ENCODE results near the gene COPS4. TPM values are rescaled to one million over a fixed set of nuclear protein-coding genes. Genes with fewer than 3 reads are reported as not detected.
"Not testable (repeated sequence)": the region's sequence is repeated elsewhere in the genome, so short reads cannot be mapped to it uniquely, and the experiment has no call there.

Gene COPS4
- 47.4 TPM for total RNA-seq
- long read RNA-seq, transcript COPS4-209 (11 exons, 1,695 nt) = minor isoform, 10 of 160 reads
- long read RNA-seq, transcript COPS4-201 (10 exons, 1,744 nt) = major isoform, 145 of 160 reads
- long read RNA-seq, partial matches to known transcripts = 0 of 160 reads
- long read RNA-seq, other reads (novel, unspliced or antisense) = 4 of 160 reads

DNA sequence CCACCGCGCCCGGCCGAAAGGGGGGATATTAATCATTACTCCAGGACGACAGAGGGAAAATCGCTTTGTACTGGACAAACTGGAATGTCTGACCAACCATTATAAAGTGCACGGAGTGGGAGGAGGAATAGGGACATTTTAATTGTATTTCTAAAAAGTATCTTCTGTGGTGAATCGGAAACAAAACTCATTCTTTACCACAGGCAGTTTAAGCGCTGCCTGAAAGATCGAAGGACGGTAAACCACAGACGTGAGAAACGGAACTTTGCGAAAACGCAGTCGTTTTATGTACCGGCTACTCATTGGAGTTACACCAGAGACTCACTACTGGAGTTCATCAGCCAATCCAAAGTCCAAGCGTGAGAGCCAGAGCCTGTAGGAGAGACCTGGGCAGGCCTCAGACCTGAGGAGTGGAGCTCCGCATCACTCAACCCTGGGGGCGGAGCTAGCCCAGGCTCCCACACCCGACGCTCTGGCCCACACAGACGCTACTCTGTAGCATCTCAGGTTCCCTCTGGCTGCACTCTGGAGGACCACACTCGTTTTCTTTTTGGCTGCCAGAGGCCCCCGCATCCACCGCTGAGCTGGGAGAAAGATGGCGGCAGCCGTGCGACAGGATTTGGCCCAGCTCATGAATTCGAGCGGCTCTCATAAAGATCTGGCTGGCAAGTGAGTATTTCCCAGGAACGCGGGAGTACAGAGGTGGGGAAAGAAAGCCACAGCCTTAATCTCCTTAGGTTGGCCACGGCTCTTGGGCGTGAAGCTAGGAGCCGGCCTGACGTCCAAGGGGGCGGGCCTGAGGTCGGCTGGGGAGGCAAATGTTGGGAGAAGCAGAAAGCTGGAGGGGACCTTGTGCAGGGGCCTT is at the start of gene COPS4:
TSS of gene COPS4 (plus strand) at position 554 of the 865 bp plus-strand sequence. CDS start at position 596, 42 bp downstream.
- intact Hi-C loops (cut with DNase I) = loop anchor here (2.0 to 10.0 kb wide), 2 partner anchors 22 to 130 kb away; partner anchors contain the start of gene THAP9
- ATAC-seq (ENCODE audit: poor library complexity) = peak; percentile 100

GRCh38 chr4:82987519-82987918 is 47.5 kb upstream of the COPS4 start:
- ATAC-seq (ENCODE audit: poor library complexity); DNase-seq; intact Hi-C loops (cut with DNase I): not testable (repeated sequence)

More for the DNA sequence above, at the start of gene COPS4:
- peak; percentile 97 for DNase-seq

GRCh38 chr4:82988323-82988832 is 46.6 kb upstream of the COPS4 start:
- intact Hi-C loops (cut with DNase I) = no loop called here
- ATAC-seq (ENCODE audit: poor library complexity) (no peak), DNase-seq (no peak)

GRCh38 chr4:82989575-82990429 is 45.2 kb upstream of the COPS4 start:
- ATAC-seq (ENCODE audit: poor library complexity) = no peak
- DNase-seq = no peak
- intact Hi-C loops (cut with DNase I) = no loop called here

DNA sequence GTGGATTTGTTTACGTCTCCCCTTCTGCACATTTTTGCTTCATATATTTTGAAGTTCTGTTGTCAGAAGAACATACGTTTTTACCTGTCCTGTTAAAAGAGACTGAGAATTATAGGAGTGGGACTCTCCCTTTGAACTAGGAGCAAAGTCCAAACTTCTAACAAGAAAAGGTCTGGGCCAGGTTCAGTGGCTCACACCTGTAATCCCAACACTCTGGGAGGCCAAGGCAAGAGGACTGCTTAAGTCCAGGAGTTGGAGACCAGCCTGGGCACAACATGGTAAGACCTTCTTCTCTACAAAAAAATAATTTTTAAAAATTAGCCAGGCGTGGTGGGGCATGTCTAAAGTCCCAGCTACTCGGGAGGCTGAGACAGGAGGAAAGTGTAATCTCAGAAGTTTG is 40.1 kb upstream of the COPS4 start:
- no peak for ATAC-seq (ENCODE audit: poor library complexity)
- intact Hi-C loops (cut with DNase I) = no loop called here

GRCh38 chr4:82998898-82999297 is 36.1 kb upstream of the COPS4 start:
- ATAC-seq (ENCODE audit: poor library complexity) (no peak), DNase-seq (no peak)
- intact Hi-C loops (cut with DNase I) = no loop called here

More for the DNA sequence above, 40.1 kb upstream of the COPS4 start:
- DNase-seq = no peak

DNA sequence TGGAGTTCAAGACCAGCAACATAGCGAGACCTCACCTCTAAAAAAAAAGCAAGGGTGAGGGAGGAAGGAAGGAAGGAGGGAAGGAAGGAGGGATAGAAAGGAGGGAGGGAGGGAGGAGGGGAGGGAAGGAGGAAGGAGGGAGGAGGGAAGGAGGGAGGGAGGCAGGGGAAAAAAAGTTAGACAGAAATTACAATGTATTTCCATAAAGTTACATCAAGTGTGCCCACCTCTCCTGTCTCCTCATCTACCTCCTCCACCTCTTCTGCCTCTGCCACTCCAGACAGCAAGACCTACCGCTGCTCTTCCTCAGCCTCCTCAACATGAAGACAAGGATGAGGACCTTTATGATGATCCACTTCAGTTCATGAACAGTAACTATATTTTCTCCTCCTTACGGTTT is 32.7 kb upstream of the COPS4 start:
- intact Hi-C loops (cut with DNase I) = no loop called here
- DNase-seq (no peak), ATAC-seq (ENCODE audit: poor library complexity) (no peak)

- DNase-seq; ATAC-seq (ENCODE audit: poor library complexity); intact Hi-C loops (cut with DNase I): not testable (repeated sequence)
Observed at GRCh38 chr4:83003044-83003791, 31.8 kb upstream of the COPS4 start.

- ATAC-seq (ENCODE audit: poor library complexity) (no peak), DNase-seq (no peak)
- intact Hi-C loops (cut with DNase I) = no loop called here
Observed at GRCh38 chr4:83009529-83009928, 25.5 kb upstream of the COPS4 start.

DNA sequence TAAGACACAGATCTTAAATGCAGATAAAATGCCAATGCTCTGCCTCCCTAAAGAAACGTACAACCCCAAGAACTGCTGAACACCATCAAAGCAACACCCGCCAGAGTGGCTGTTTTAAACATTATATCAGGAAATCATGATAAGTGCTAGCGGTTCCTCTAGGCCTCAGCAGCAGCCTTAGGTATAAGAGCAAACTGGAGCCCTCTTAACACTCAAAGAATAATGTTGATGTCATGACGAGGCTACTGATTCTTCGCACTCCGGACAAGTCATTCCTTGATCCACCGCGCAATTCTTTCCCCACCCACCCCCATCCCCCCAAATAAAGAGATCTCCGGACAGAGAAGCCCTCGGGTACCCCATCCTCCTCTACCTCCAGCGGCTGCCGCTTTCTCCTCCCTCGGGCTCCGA is 24.9 kb upstream of the COPS4 start:
- intact Hi-C loops (cut with DNase I) = loop anchor here (5.0 kb wide), 1 partner anchor 113 kb away; no protein-coding TSS in a partner anchor
- DNase-seq (no peak), ATAC-seq (ENCODE audit: poor library complexity) (no peak)

DNA sequence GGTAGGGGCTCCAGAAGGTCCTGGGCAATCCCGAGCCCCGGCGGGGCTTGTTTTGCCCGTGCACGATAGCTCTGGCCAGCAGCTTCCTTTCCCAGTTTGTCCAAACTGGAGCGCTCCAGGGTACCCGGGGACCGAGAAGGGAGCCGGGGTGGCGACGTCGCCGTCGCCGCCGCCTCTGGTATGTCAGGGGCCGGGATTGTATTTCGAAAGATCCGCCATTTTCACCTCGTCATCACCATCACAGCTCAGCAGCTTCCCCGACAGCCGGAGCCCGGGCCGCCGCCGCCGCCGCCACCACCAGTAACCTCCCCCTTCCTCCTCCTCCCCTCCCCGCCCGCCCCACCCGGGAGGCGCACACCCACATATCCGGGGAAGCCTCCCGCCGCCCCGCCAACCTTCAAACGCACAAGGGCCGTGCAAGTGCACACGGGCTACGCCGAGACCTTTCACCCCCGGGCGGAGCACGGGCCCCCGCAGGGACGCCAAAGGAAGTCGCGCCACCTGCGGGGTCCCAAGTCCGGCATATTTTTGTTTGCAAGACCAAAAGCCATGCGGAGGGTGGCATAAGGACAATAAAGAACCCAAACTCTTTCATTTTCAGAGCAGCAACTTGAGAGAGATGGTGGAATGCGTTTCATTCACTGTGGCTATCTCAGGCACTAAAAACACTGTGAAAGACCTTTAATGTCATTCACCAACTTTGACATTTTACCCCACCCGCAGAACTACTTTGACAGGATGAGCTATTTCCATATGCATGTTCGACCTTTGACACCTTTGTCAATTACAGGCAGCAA is 24.3 kb upstream of the COPS4 start, which contains the start of gene LIN54:
TSS of gene LIN54 (minus strand) at position 302 of the 797 bp plus-strand sequence. CDS start 25,979 bp downstream, outside the sequence.
- intact Hi-C loops (cut with DNase I) = loop anchor here (5.0 kb wide), 1 partner anchor 113 kb away; no protein-coding TSS in a partner anchor
- DNase-seq (peak; percentile 91), ATAC-seq (ENCODE audit: poor library complexity) (peak; percentile 57)

DNA sequence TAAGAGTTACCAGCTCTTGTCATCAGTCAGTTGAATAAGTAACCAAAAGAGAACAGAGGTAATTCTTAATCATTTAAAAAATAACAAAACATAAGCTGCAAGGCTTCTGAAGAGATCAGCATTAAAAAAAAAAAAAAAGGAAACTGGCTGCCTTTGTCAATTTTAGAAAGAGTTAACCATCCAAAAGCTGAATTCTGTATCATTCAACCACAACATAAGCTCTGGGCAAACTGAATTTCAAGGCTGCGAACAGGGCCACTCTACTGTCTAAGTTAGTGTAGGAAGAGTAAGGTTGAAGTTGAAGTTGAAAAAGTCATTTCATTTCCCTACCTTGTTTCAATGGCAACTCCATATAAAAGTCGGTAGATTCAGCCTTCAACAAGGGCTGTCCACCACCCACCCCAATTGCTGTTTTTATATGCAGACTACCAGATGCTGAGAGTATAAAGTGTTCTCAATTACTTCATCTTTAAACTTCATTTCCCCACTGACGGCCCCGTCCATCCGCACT is 23.2 kb upstream of the COPS4 start:
- ATAC-seq (ENCODE audit: poor library complexity) = no peak
- intact Hi-C loops (cut with DNase I) = loop anchor here (2.0 to 5.0 kb wide), 2 partner anchors 23 to 114 kb away; partner anchors contain the start of gene COPS4
- no peak for DNase-seq

DNA sequence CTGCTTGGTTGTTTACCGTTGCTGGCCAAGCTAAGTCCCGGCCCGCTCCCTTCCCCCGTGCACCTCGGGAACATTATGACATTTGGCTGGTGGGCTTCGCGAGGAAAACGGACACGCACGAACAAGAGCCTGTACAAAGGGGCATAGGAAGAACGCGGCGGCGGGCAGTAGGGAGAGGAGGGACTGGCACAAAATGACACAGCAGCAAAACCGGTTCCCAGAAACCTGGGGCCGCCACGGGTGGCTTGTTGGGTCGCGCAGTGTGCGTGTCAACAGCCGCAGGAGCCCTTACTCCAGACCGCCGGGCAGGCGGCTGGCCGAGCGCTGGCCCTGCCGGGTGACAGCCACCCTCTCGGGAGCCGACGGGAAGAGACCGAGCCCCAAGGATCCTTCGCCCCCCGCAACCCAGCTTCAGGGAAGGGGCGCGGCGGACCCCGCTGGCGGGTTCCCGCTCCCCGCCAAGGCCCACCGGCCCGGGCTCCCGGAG is 22.7 kb upstream of the COPS4 start:
- intact Hi-C loops (cut with DNase I) = loop anchor here (2.0 to 5.0 kb wide), 2 partner anchors 23 to 115 kb away; partner anchors contain the start of gene COPS4
- DNase-seq (peak; percentile 48), ATAC-seq (ENCODE audit: poor library complexity) (peak; percentile 1)

- ATAC-seq (ENCODE audit: poor library complexity) (peak; percentile 98), DNase-seq (peak; percentile 98)
- intact Hi-C loops (cut with DNase I) = loop anchor here (2.0 to 5.0 kb wide), 2 partner anchors 22 to 116 kb away; partner anchors contain the start of gene COPS4
Observed at GRCh38 chr4:83012687-83013419, 22.1 kb upstream of the COPS4 start.

DNA sequence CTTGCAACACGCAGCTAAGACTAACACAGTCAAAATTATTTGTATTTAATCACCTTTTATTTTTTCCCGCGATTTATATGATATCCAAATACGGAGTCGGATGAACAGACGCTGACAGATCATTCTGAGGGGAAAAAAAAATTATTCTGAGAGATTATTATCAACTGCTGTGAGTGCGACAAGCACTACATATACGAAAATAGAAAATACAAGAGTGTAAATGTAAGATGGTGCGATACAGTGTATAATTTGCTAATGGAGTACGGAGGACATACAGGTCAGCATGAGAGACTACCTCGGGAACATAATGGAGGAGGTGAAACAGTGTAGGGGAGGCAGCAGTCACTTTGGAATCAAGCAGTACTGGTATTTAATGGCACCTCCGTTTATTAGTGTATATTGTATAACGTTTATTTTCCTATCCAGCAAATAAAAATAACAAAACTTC is 21.5 kb upstream of the COPS4 start:
- intact Hi-C loops (cut with DNase I) = loop anchor here (2.0 to 5.0 kb wide), 2 partner anchors 21 to 116 kb away; partner anchors contain the start of gene COPS4
- ATAC-seq (ENCODE audit: poor library complexity) = peak; percentile 10
- no peak for DNase-seq

GRCh38 chr4:83013902-83014301 is 21.1 kb upstream of the COPS4 start:
- intact Hi-C loops (cut with DNase I) = loop anchor here (2.0 to 5.0 kb wide), 2 partner anchors 21 to 117 kb away; partner anchors contain the start of gene COPS4
- DNase-seq (no peak), ATAC-seq (ENCODE audit: poor library complexity) (no peak)
